GM13976 (cell line): ENCODE data around the gene TMEM161B.
"Not testable (repeated sequence)": the region's sequence is repeated elsewhere in the genome, so short reads cannot be mapped to it uniquely, and the experiment has no call there.

Experiments used
- DNase-seq: peaks from one replicate; pipeline ENCODE4 v3.0.0; 2012; ENCODE audit warnings: low spot score
- in situ Hi-C: fragments of 300-500 bp; cut with MboI; formaldehyde crosslinking; loops from one replicate; pipeline ENCODE4 v1.12.0; 2022; ENCODE audit warnings: low sequenced_read_pairs, mixed read lengths, inconsistent platforms; ENCODE audit not compliant: unreplicated experiment
- TF ChIP-seq, protein P1 (sequence below): IDR thresholded peaks from 2 replicates; pipeline ENCODE4 v1.5.1; 2012; ENCODE audit warnings: borderline replicate concordance, mild to moderate bottlenecking; ENCODE audit not compliant: insufficient read depth; ENCODE audit errors: extremely low read depth, missing control alignments, control extremely low read depth

Gene TMEM161B

DNA sequence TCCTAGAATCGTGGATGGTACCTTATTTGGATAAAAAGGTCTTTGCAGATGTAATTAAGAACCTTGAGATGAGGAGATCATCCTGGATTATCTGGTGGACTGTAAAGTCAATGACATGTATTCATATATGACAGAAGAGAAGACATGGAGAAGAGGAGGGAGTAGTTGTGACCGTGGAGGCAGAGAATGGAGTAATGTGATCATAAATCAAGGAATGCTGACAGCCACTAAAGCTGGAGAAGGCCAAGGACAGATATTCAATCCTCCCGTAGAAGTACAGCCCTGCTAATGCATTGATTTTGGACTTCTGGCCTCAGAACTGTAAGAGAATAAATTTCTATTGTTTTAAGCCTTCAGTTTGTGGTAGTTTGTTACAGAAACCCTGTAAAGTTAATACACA, 18.7 kb upstream of the TMEM161B start:
- in situ Hi-C loops, result no loop called here
- DNase-seq, result no peak
- TF ChIP-seq, protein P1, sequence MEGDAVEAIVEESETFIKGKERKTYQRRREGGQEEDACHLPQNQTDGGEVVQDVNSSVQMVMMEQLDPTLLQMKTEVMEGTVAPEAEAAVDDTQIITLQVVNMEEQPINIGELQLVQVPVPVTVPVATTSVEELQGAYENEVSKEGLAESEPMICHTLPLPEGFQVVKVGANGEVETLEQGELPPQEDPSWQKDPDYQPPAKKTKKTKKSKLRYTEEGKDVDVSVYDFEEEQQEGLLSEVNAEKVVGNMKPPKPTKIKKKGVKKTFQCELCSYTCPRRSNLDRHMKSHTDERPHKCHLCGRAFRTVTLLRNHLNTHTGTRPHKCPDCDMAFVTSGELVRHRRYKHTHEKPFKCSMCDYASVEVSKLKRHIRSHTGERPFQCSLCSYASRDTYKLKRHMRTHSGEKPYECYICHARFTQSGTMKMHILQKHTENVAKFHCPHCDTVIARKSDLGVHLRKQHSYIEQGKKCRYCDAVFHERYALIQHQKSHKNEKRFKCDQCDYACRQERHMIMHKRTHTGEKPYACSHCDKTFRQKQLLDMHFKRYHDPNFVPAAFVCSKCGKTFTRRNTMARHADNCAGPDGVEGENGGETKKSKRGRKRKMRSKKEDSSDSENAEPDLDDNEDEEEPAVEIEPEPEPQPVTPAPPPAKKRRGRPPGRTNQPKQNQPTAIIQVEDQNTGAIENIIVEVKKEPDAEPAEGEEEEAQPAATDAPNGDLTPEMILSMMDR, result no peak

DNA sequence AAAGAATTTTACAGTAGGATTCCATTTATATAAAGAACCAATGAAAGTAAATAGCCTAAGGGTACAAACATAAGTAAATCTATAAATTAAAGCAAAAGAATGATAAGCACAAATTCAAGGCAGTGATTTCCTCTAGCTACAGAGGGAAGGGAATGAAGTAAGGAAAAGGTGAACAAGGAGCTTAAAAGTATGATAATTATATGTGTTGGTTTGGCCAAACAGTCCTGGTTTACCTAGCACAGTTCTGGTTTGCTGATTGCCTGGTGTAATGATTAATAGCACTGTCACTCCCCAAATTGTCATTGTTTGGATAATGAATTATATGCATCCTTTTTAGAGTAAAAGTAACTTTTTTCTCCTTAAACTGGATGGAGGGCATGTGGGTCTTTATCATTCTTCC, 15.0 kb upstream of the TMEM161B start:
- no peak for DNase-seq
- TF ChIP-seq, protein P1, result no peak
- in situ Hi-C loops, result no loop called here

DNA sequence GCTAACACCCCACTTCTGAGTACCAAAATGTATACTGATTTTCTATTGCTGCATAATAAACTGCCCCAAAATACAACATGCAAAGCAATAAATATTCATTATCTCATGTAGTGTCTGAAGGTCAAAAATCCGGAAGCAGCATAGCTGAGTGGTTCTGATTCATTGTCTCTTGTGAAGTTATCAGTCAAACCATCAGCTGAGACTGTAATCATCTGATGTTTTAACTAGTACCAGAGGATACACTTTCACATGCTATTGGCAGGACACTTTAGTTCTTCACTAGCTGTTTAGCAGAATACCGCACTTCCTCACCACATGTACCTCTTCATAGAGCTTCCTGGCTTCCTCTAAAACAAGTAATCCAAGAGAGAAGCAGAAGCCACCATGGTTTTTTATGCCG, 12.7 kb upstream of the TMEM161B start:
- in situ Hi-C loops, result no loop called here
- TF ChIP-seq, protein P1, result no peak
- DNase-seq, result no peak

DNA sequence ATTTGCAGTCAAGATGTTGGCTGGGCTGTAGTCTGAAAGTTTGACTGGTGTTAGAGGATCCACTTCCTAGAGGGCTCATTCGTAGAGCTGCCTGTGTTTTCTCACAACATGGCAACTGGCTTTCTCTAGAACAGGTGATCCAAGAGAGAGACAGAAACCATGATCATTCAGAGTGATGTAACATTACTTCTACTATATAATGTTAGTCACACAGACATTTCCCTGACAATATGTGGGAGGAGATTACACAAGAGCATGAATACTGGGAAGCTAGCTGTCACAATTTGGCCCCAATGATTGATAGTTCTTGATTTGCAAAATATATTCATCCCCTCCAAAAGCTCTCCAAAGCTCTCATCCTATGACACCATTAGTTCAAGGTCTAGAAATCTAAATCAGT, 10.9 kb upstream of the TMEM161B start:
- DNase-seq, result no peak
- in situ Hi-C loops, result no loop called here
- TF ChIP-seq, protein P1, result no peak

DNA sequence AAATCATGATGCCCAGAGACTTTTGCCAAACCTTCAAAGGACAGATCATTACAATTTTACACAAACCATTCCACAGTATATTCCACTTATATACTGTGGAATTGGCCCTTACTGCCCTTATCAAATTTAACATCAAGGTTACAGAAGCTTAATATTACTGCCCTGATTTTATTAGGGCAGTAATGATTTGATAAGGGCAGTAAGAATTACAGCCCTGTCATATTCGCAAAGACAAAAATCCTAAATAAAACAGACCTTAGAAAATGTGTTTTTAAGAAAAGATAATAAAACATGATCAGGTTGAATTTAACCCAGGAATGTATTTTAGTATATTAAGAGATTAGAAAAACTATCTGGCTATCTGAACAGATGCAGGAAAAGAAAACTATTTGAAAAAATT, 7.7 kb upstream of the TMEM161B start:
- TF ChIP-seq, protein P1, result no peak
- DNase-seq, result no peak
- in situ Hi-C loops, result no loop called here

DNA sequence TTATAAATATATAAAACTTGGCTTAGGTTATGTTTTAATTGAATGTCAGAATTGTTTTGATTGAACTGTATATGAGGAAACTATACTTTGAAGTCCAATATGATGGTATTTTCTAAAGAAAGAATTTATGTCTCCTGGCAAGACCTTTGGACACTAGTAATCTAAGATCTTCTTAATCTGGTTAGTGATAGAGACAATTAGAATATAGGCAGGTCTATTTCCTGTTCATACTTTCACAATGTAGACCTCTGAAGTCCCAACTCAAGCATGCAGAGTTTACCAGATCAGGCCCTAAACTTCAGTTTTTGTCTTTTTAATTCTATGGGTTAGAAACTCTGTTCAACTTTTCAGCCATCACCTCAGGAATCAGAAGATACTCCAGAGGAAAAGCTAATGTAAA, 6.9 kb upstream of the TMEM161B start:
- TF ChIP-seq, protein P1, result no peak
- no peak for DNase-seq
- in situ Hi-C loops, result no loop called here

DNA sequence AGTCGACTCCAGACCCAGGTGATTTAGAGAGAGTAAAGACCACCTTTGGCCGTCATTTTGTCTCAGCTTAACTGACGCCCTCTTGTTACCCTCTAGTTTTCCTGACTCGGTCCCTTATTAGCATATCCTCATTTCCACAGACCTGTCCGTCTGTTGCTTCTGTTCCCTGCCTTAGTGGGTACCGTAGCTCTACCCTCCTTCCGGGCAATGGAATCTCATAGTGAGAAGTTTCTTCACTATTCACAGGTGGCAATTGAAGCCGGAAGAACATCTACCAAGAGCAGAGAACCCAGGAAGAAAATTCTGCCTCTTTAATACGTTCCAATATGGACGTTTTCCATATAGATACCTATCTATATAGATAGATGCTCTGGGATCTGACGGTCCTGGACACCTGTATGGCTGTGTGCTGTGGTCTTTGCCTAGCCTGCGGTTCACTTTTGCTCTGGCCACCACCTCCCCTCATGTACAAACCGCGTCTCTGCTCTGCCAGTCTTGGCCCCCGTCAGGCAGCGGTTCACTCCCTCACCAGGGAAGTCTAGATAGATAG, 652 bp upstream of the TMEM161B start:
- in situ Hi-C loops, result no loop called here
- no peak for DNase-seq
- TF ChIP-seq, protein P1, result no peak

DNA sequence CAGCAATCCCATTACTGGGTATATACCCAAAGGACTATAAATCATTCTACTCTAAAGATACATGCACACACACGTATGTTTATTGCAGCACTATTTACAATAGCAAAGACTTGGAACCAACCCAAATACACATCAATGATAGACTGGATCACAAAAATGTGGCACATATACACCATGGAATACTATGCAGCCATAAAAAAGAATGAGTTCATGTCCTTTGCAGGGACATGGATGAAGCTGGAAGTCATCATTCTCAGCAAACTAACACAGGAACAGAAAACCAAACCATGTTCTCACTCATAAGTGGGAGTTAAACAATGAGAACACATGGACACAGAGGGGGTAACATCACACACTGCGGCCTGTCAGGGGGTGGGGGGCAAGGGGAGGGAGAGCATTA, 4.1 kb downstream of the TMEM161B start:
- in situ Hi-C loops, DNase-seq: not testable (repeated sequence)
